ENCODE data around the gene RAD51B.

RAD51B gene

DNA sequence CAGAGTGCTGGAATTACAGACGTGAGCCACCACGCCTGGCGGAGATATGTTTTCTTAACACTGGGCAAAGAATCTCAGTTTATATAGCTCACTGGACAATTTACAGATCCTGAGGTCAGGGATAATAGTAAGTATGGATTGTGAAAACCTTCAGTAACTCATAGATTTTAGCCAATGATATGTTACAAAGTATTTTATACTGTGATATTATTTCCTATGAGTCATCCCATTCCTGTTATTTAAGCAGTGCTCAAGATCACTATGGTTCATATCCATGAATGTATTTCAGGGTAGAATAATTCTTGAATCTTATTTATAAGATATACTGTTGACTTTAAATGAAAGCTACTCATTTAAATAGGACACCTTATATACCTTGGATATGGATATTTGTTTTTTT lies 107.2 kb downstream of the RAD51B start:
- TF ChIP-seq, protein P1, sequence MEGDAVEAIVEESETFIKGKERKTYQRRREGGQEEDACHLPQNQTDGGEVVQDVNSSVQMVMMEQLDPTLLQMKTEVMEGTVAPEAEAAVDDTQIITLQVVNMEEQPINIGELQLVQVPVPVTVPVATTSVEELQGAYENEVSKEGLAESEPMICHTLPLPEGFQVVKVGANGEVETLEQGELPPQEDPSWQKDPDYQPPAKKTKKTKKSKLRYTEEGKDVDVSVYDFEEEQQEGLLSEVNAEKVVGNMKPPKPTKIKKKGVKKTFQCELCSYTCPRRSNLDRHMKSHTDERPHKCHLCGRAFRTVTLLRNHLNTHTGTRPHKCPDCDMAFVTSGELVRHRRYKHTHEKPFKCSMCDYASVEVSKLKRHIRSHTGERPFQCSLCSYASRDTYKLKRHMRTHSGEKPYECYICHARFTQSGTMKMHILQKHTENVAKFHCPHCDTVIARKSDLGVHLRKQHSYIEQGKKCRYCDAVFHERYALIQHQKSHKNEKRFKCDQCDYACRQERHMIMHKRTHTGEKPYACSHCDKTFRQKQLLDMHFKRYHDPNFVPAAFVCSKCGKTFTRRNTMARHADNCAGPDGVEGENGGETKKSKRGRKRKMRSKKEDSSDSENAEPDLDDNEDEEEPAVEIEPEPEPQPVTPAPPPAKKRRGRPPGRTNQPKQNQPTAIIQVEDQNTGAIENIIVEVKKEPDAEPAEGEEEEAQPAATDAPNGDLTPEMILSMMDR (IDR thresholded peaks at IDR 0.05; ENCODE audit: extremely low read depth, missing control alignments), result no peak
- no peak for DNase-seq (ENCODE audit: low spot score)

DNA sequence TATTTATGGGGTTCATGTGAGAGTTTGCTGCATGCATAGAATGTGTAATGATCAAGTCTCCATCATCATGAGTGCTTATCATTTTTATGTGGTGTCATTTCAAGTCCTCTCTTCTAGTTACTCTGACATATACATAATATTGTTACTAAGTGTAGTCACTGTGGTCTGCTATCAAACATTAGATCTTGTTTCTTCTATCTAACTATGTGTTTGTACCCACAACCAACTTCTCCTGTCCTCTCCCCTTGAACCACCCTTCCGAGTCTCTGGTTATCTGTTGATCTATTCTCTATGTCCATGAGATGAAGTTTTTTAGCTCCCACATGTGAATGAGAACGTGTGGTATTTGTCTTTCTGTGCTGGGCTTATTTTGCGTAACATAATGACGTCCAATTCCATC lies 107.7 kb downstream of the RAD51B start:
- TF ChIP-seq, protein P1 (IDR thresholded peaks at IDR 0.05; ENCODE audit: extremely low read depth, missing control alignments), result no peak
- no peak for DNase-seq (ENCODE audit: low spot score)

DNA sequence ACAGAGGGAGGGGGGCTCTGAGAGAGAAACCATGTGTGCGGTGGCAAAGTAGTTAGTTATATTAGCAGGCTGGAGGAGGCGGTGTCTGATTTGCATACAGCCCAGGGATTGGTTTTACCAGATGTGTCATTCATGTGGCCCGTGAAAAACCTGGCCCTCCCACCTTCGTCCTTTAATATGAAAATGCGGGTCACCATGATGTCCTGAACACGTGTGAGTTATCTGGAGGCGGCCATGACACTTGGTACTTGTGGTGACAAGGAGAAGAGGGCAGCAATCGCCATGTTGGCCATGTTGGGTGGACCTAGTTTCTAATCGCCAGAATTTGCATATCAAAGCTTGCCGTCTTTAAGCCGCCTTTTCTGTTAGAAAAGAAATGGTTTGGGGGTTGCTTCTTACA lies 108.8 kb downstream of the RAD51B start:
- TF ChIP-seq, protein P1 (IDR thresholded peaks at IDR 0.05; ENCODE audit: extremely low read depth, missing control alignments), result no peak
- no peak for DNase-seq (ENCODE audit: low spot score)

DNA sequence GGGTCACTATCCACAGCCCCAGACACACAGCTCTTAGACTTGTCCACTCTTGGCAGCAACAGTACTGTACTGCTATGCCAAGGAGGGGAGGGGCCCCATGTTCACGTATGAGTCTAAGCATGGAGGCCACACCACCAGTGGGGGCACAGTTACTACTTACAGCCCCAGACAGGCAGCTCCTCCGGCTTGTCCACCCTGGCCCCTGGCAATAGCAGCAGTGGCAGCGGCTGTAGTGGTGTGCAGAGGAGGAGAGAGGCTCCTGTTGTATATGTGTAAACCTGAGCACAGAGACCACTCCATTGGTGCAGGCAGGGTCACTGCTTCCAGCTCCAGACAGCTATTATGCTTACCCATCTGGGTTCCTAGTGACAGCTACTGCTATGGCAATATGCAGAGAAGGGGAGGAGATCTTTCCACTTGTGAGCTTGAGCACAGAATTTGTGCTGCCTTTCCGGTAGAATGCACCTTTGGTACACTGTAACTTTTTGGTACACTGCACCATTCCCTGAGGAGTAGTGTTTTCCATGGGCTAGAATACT lies 113.2 kb downstream of the RAD51B start:
- DNase-seq (ENCODE audit: low spot score), result no peak
- TF ChIP-seq, protein P1 (IDR thresholded peaks at IDR 0.05; ENCODE audit: extremely low read depth, missing control alignments), result no peak

DNA sequence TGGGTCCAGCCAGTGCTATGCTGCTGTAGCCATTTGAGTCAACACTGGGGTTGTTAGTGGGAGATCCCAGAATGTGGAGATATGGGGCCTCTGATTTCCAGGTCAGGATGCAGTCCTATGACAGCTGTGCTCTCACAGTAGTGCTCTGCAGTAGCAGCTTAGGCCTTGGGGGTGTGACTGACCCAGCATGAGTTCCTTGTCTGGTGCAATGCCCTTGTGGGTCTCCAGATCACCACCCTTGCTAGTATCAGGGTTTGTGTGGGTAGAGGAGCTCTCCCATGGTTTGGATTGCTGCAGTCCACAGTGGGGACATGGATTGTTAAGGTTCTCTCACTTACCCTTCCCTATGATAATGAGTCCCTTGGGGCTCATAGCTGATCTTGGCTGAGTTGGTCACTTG lies 113.7 kb downstream of the RAD51B start:
- TF ChIP-seq, protein P1 (IDR thresholded peaks at IDR 0.05; ENCODE audit: extremely low read depth, missing control alignments), result no peak
- DNase-seq (ENCODE audit: low spot score), result no peak

DNA sequence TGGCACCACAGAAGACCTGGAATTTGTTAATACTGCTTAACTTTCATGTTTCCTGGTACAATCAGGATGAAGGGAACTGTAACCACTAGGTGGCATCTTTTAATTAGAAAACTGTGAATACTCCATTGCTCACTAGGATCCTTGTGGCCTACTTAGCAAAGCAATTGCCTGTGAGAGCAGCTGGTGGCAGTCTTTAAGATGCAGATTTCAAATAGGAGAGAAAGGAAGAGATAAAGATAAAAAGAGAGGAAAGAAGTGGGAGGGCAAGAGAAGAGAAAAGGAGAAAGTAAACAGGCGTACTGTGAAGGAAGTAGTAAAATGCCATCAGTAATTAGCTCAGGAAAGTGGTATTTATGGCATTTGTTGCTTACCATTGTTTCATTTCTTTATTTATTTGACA lies 114.5 kb downstream of the RAD51B start:
- peak; percentile 42 for DNase-seq (ENCODE audit: low spot score)
- TF ChIP-seq, protein P1 (IDR thresholded peaks at IDR 0.05; ENCODE audit: extremely low read depth, missing control alignments), result peak; percentile 3

GRCh38 chr14:67934862-67935261 lies 115.3 kb downstream of the RAD51B start:
- TF ChIP-seq, protein P1 (IDR thresholded peaks at IDR 0.05; ENCODE audit: extremely low read depth, missing control alignments), result no peak
- no peak for DNase-seq (ENCODE audit: low spot score)

All from GM20000 (cell line).